GM18861 (cell line): Measurements from ENCODE around the gene SMAD5.
A peak's percentile ranks its signal among the peaks of the same experiment; 100 is the strongest.

ENCODE experiments used
- ATAC-seq: cut with Tn5 transposase; IDR thresholded peaks from one replicate; pipeline ENCODE4 v1.9.1; 2021; ENCODE audit not compliant: unreplicated experiment

SMAD5 gene

DNA sequence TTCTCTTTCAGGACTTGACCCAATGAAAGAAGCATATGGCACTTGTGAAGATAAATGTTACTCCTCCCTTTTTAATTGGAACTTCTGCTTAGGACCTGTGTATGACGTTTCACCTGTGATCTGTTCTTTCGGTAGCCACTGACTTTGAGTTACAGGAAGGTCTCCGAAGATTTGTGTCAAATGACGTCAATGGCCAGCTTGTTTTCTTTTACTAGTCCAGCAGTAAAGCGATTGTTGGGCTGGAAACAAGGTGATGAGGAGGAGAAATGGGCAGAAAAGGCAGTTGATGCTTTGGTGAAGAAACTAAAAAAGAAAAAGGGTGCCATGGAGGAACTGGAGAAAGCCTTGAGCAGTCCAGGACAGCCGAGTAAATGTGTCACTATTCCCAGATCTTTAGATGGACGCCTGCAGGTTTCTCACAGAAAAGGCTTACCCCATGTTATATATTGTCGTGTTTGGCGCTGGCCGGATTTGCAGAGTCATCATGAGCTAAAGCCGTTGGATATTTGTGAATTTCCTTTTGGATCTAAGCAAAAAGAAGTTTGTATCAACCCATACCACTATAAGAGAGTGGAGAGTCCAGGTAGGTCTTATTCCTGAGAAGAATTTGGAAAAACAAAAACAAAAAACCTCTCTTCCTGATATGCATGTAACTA is 21.1 kb downstream of the SMAD5 start:
- ATAC-seq = no peak

DNA sequence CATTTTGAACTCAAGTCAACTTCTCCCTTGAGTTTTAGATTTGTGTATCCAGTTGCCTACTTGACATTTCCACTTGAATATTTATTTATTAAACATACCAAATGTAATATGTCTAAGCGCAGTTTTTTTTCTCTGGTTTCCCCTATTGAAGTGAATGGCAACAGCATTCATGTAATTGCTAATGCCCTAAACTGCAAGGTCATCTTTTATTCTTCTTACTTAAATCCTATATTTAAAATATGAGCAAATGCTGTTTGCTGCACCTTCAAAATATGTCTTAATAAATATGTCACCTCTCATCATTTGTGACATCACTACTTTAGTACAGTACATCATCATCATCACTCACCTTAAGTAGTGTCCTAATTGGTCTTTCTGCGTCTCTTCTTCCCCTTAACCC is 22.4 kb downstream of the SMAD5 start:
- ATAC-seq = no peak

DNA sequence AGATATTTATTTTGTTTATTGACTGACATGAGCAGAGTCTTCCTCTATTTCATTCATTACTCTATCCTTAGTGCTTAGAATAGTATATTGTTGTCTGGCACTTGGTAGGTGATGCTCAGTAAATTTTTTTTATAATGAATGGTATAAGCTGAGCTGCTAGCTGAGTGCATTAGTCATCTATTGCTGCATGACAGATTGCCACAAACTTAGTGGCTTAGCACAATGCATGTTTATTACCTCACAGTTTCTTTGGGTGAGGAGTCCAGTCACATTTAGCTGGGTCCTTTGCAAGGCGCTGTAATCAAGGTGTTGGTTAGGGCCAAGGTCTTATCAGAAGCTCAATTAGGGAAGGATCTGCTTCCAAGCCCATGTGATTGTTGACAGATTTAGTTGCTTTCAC is 23.1 kb downstream of the SMAD5 start:
- no peak for ATAC-seq

DNA sequence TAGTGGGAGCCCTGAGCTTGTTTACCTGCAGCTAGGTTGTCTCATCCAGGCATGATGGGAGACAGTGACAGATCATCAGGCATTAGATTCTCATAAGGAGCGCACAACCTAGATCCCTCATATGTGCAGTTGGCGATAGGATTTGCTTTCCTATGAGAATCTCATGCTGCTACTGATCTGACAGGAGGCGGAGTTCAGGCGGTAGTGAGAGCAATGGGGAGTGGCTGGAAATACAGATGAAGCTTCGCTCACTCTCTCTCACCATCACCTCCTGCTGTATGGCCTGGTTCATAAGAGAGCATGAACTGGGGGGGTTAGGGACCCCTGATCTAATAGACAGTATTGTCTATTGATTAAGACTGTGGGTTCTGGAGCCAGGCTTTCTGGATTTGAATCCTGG is 24.9 kb downstream of the SMAD5 start:
- ATAC-seq = no peak

DNA sequence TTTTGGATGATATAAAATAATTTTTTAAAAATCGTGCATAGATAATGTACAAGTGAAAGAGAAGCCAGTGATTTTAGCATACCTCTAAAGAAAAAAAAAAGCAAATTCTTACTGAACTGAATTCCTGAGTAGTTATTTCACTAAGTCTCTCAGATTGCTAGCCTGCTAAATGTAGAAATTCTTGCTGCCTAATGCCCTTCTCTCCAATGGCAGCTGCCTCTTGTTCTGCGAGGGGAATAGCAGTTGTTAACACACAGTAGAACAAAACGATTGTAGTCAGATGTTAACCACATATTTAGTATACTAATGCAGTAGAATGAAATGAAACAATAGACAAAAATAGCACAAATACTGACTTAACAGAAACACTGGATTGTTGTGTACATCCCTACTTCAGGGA is 26.8 kb downstream of the SMAD5 start:
- no peak for ATAC-seq

DNA sequence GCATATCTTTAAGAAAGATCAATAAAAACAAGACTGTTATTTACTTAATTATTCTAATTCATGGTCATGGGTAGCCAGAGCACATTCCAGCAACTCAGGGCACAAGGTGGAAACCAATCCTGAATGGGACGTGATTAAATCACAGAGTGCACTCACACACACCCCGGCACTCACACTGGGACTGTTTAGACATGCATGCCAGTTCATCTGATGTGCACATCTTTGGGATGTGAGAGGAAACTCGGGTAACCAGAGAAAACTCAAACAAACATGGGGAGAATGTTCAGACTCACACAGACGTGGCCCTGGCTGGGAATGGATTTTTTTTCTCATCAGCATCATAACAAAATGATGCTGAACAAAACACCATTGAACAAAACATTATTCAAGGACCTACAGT is 29.4 kb downstream of the SMAD5 start:
- ATAC-seq = no peak

DNA sequence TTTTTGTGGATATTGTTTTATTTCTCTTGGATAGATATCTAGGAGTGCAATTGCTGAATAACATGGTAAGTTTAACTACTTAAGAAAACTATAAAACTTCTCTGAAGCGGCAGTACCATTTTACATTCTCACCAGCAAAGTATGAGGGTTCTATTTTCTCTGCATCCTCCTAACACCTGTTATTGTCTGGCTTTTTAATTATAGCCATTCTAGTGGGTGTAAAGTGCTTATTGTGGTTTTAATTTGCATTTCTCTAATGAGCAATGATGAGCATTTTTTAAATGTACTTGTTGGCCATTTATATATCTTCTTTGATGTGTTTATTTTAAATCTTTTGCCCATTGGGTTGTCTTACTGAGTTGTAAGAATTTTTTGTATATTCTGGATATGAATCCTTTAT is 31.6 kb downstream of the SMAD5 start:
- ATAC-seq = peak; percentile 62

DNA sequence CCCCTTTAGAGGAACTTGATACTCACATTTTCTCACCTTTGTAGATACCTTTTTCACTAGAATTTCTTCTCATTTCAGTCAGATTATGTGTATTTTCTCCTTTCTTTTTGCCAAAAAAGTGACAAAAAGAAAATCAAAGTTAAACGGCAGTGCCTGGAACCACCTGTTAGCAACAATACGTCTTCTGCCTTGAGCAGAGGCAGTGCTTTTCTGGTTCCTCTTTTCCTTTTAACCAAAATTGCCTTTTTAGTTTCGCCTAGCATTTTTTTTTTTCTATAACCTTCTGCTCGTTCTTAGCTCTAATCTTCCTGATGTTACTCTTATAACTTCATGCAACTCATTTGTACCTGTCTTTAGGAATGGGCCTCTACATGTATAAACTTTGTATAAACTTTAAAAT is 34.3 kb downstream of the SMAD5 start:
- peak; percentile 50 for ATAC-seq

DNA sequence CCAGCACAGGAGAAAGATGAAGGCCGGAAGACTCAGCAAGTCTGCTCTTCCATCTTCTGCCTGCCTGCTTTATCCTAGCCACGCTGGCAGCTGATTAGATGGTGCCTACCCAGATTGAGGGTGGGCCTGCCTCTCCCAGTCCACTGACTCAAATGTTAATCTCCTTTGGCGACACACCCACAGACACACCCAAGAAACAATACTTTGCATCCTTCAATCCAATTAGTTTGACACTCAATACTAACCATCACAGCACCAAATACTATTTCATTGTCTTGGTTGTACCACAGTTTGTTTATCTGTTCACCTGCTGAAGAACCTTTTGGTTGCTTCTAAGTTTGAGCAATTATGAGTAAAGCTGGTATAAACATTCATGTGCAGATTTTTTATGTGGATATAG is 36.6 kb downstream of the SMAD5 start:
- no peak for ATAC-seq

DNA sequence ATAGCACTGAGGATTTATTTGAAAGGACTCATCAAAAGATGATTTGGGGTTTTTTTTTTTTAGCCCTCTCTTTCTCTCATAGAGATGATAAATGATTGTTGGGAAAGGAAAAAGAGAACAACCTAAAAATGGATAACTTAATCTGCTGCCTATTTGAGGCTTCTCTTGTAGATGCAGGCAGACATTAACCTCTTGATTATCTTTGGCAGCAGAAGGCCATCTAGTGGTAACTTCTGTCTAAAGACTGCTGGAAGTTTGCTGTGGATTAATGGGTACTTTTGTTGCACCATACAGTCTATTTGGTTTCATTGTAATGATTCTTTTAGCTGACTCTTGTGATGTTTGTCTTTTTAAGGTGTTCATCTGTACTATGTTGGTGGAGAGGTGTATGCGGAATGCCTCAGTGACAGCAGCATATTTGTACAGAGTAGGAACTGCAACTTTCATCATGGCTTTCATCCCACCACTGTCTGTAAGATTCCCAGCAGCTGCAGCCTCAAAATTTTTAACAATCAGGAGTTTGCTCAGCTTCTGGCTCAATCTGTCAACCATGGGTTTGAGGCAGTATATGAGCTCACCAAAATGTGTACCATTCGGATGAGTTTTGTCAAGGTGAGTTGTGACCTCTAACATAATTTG is 41.5 kb downstream of the SMAD5 start:
- ATAC-seq = peak; percentile 89

DNA sequence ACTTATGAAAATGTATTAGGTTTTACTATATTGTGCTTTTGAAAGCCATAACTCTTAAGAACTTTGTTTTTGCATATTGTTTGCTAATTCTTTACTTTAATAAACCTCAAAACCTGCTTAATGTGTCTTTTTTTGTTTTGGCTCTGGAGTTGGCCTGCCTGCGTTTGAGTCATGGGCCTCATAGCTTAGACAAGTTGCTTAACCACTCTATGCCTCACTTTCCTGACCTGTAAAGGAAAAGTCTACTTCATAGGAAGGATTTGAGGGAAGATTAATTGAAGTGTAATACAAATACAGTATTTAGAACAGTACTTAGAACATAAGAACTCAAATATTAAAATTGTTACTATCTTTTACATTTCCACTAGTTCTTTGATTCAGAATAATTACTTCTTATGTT is 50.0 kb downstream of the SMAD5 start:
- ATAC-seq = no peak

DNA sequence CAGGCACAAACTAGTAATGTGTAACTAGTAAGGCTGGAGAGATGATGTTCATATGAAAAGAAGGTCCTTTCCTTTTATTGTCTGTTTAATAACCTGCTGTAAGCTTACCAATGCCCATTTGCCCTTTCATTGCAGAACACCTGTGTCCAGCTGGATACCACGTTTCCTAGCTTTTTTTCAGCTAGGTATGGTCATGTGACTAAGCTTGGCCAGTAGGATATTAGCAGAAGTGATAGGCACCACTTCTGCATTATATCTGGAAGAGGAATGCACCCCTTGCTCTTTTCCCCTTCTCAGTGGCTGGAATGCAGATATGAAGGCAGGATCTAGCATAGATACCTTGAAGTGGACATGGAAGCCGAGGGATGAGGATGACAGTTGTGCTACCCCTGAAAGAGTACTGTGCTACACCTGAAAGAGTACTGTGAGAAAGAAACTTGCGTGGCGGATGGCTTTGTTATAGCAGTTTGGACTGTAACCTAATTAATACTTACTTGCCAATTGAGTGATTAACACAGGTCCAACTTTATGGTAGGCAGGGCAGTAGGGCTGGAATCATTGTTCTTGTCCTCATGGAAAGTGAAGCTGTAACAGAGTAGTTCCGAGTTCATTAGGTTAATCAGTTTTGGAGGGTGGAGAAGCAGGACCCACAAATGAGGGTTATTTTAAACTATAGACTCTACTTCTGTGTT is 53.5 kb downstream of the SMAD5 start:
- ATAC-seq = no peak

DNA sequence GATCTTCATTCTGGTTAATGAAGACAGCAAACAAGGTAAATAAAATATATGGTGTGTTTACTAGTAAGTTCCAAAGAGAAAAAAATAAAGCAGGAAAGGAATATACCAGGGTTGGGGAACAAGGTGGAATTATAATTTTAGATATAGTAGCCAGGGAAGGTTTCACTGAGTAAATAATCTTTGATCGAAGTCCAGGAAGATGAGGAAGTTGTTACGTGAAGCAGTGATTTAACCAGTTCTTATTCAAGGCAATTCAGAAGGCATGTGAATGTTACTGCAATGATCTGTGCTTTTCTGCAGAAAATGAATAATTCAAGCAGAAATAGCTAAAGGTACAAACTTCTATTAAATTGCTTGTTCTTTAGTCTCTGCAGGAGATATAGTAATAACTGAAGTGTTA is 54.2 kb downstream of the SMAD5 start:
- no peak for ATAC-seq

DNA sequence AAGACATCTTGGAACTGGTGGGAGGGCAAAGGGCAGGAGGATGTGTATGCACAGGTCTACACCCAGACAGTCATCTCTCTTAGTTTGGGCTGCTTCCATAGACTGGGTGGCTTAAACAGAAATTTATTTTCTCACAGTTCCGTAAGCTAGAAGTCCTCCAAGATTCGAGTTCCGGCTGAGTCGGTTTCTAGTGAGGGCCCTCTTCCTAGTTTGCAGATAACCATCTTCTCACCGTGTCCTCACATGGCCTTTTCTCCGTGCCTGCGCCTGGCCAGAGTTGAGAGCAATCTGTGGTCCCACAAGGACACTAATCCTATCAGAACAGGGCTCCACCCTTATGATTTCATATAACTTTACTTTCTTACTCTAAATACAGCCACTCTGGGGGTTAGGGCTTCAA is 56.2 kb downstream of the SMAD5 start:
- no peak for ATAC-seq

DNA sequence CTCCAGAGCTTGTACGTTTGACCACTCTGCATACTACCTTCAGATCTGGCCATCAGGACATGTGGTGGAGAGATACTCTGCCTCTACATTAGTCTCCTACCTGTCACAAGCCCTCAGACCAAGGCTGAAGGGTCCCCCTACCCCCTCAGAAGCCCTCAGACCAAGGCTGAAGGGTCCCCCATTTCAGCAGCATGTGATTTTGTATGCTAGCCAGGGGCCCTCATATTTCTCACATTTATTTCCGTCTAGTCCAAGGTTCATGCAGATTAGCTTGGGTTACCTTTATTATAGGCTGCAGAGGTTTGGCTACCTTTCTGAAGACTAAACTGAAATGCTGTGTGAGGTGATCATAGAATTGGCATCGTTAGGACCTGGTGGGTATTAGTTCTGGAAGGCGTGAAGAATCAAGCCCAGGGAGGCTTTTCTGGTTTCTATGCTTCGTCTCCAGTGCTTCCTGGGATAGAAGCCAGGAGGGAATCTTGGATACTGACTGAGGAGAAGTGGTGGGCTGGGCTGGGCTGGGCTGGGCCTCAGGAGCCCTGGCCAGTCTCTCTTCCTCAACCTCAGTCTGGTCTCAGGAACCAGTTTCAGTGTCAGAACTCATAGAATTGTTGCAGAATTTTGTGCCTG is 57.6 kb downstream of the SMAD5 start:
- no peak for ATAC-seq

DNA sequence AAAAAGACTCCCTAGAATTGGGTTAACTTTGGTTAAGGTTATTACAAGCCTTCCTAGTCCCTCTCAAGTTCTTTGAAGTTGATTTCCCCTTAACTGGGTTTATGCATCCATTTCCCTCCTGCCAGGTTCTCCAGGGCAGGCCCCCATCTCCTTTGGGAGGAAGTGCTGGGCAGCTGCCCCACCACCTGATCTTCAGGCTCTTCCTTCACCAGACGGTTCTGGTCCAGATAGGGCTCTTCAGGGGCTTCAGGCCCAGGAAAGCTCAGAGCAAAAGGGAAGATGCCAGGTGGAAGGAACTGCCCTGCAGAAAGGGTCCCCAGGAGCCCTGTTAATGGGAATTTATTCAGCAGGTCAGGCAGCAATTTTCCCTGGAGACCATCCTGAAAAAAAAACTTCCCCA is 58.3 kb downstream of the SMAD5 start:
- ATAC-seq = no peak

DNA sequence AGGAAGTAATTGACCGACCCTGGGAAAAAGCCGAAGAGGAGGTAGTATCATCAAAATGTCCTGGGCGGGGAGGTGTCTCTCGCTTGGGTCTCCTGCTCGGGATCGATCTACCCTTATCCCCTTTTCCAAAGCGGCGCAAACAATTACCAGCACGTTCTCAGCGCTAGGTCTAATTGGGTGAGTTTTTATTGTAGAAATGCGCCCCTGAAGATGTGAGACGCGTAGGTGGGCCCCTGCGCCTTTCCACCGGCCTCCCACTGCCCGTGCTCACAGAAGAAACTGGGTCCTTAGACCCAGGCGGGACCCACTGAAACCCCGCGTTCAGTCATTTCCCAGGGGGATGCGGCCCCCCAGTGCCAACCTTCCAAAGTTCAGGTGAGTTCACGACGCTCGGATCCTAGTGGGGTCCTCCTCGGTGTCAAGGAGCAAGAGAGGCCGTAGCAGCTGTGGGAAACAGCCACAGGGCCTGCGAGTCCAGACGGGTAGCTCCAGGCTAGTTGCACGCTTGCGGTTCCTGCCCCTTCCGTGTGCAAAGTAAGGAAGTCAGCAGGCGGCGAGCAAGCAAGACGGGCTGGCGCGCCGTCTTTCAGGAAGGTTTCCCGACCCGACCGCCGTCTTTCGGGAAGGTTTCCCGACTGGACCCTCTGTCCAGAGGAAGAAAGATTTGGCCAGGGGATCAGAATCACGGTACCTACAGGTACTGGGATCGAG is 58.8 kb downstream of the SMAD5 start:
- ATAC-seq = no peak

DNA sequence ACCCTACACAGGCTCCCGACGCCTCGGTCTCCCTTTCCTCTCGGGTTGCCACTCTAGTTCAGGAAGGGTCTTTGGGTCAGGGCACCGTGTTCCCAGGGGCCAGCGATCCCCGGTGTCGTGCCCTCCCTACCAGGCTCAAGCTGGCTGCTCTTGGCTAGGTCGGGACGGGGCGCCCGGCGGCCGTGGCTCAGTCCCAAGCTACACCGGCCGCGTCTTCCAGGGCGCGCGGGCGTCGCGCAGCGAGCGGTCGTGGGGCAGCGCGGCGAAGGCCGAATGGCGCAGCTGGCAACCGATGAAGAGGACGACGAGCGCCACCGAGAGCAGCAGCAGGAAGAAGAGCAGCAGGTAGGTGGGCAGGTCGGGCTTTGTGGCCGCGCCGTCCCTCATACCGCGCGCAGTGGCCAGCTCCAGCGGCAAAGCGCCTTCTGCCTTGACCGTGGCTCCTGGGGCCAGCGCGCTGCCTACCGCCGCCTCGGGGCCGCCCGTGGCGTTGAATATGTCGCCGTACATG is 59.4 kb downstream of the SMAD5 start:
- ATAC-seq = no peak

DNA sequence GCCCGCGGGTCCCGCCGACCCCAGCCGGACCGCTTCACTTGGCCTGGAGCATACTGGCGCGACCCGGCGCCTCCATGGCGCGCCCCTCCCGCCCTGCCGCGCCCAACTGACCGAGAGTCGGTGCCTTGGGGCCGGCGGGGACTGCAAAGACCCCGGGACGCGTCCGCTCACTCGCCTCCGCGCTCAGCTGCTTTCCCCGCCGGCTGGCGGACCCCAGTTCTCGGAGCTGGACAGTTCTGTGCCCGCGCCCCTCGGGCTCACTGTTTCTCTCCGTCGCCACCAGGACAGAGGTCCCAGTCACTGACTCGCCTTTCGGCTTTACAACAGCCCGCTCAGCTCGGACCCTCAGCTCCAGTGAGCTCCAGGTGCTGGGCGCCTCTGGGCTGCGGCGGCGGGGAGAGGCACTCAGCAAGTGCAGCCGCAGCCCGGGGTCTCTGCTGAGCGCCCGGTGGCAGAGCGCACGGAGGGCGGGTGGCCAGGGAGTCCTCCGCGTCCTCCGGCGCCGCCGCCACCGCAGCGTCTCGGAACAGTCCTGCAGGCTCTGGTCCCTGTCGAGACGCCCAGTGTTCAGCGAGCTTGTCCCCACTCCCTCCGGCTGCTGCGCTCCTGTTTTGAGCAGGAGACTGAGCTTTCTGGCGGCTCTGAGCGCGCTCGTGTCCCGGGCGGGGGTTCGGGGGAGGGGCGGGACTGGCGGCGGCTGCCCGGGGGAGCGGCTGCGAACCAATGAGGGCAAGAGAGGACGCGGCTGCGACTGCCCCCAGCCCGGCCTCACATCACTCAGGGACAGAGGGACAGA is 60.1 kb downstream of the SMAD5 start, which contains the start of gene SMIM32:
TSS of gene SMIM32 (minus strand) at position 637 of the 796 bp plus-strand sequence. CDS start 638 bp downstream, outside the sequence.
- ATAC-seq = no peak

DNA sequence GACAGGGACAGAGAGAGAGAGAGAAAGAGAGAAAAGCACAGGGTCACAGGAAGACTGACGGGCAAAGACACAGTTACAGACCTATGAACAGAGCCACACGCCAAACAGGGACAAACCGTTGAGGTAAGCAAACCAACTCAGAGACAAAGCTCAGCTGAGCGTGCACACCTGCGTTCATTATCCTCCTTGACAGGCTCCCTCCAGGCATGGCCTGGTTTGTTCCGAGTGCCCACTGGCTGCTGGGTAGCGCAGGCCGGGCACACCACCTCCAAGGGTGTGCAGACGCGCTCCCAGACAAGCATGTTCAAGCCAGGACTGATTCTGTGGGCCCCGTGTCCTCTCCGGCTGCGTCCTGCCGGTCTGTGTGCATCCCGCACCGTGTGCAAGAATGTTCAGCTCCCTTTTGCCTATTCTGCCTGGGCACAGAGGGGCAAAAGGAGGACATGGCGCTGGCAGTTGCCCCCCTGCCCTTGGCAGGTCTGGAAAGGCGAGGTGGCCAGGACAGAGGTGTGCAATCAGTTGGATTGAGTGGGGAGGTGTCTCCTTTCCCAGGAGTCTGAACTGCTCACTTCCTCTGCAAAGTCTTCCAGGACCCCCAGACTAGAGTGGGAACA is 60.8 kb downstream of the SMAD5 start:
- no peak for ATAC-seq
